Stimulated activated CD8-positive, alpha-beta memory T cell treated with anti-CD3 and anti-CD28 coated beads, Interleukin-15, amount 100 ng/mL, for 48 hours (primary cell): ENCODE measurements around the gene ARHGEF38.
"Not testable (repeated sequence)": the region's sequence is repeated elsewhere in the genome, so short reads cannot be mapped to it uniquely, and the experiment has no call there.

Experiments used
- DNase-seq, 2 donors: peaks; one replicate each; pipeline ENCODE4 v3.0.0-alpha.2; 2020; ENCODE audit warnings: low read depth in 2 of 2

The ARHGEF38 gene

GRCh38 chr4:105607876-105608275 lies 55.5 kb downstream of the ARHGEF38 start:
- no peak for DNase-seq

- not testable (repeated sequence) for DNase-seq
Measured at GRCh38 chr4:105609819-105610218, 57.4 kb downstream of the ARHGEF38 start.

GRCh38 chr4:105613306-105613705 lies 60.9 kb downstream of the ARHGEF38 start:
- no peak for DNase-seq

GRCh38 chr4:105619188-105619931 lies 66.9 kb downstream of the ARHGEF38 start:
- no peak for DNase-seq

- no peak for DNase-seq
Measured at GRCh38 chr4:105620640-105621323, 68.4 kb downstream of the ARHGEF38 start.

GRCh38 chr4:105622269-105622668 lies 69.8 kb downstream of the ARHGEF38 start:
- no peak for DNase-seq

GRCh38 chr4:105623099-105623498 lies 70.7 kb downstream of the ARHGEF38 start:
- no peak for DNase-seq

- no peak for DNase-seq
Measured at GRCh38 chr4:105624530-105624929, 72.1 kb downstream of the ARHGEF38 start.

GRCh38 chr4:105625214-105625613 lies 72.8 kb downstream of the ARHGEF38 start:
- no peak for DNase-seq

- no peak for DNase-seq
Measured at GRCh38 chr4:105626846-105627245, 74.4 kb downstream of the ARHGEF38 start.

- DNase-seq, result no peak
Measured at GRCh38 chr4:105627620-105628019, 75.2 kb downstream of the ARHGEF38 start.

GRCh38 chr4:105630670-105631655 lies 78.5 kb downstream of the ARHGEF38 start:
- DNase-seq, result no peak

GRCh38 chr4:105631818-105632400 lies 79.5 kb downstream of the ARHGEF38 start:
- no peak for DNase-seq

- no peak for DNase-seq
Measured at GRCh38 chr4:105632599-105632998, 80.2 kb downstream of the ARHGEF38 start.

GRCh38 chr4:105633241-105633640 lies 80.8 kb downstream of the ARHGEF38 start:
- no peak for DNase-seq

GRCh38 chr4:105634402-105635080 lies 82.1 kb downstream of the ARHGEF38 start:
- no peak for DNase-seq

- no peak for DNase-seq
Measured at GRCh38 chr4:105637408-105638176, 85.2 kb downstream of the ARHGEF38 start.

- DNase-seq, result no peak
Measured at GRCh38 chr4:105641845-105642244, 89.4 kb downstream of the ARHGEF38 start.

- no peak for DNase-seq
Measured at GRCh38 chr4:105644257-105644656, 91.8 kb downstream of the ARHGEF38 start.

GRCh38 chr4:105645440-105645839 lies 93.0 kb downstream of the ARHGEF38 start:
- no peak for DNase-seq
